LNCAP (cell line): Measurements from ENCODE around the gene ZNF460.

ENCODE experiments used
- CTCF ChIP-seq: fragments of 450-650 bp; IDR thresholded peaks from 2 replicates; pipeline ENCODE4 v1.5.1; 2017; ENCODE audit warnings: mild to moderate bottlenecking

Gene ZNF460

GRCh38 chr19:57310792-57311191, 30.5 kb downstream of the ZNF460 start:
- no peak for TF ChIP-seq CTCF

- TF ChIP-seq CTCF: no peak
Measured at GRCh38 chr19:57314146-57314545, 33.9 kb downstream of the ZNF460 start.

GRCh38 chr19:57317503-57317902, 37.2 kb downstream of the ZNF460 start:
- no peak for TF ChIP-seq CTCF

- TF ChIP-seq CTCF: no peak
Measured at GRCh38 chr19:57319869-57320179, 39.5 kb downstream of the ZNF460 start.

- TF ChIP-seq CTCF: no peak
Measured at GRCh38 chr19:57320180-57321084, 40.1 kb downstream of the ZNF460 start, which contains the start of gene ZNF543. ZNF543 (plus strand) TSS chr19:57320472; CDS start chr19:57320854, 382 bp downstream.

- TF ChIP-seq CTCF: no peak
Measured at GRCh38 chr19:57321116-57321515, 40.8 kb downstream of the ZNF460 start.

- TF ChIP-seq CTCF: no peak
Measured at GRCh38 chr19:57321751-57322150, 41.5 kb downstream of the ZNF460 start.

GRCh38 chr19:57324992-57325391, 44.7 kb downstream of the ZNF460 start:
- no peak for TF ChIP-seq CTCF
